Measurements from ENCODE around the gene PBX3. TPM values are rescaled to one million over a fixed set of nuclear protein-coding genes. Genes with fewer than 3 reads are reported as not detected.

Gene PBX3
- total RNA-seq, 2 experiments from 2014 or later = 40.8 to 54.6 TPM

GRCh38 chr9:125890826-125891225 lies 143.7 kb downstream of the PBX3 start:
- Histone ChIP-seq H4K20me1 (ENCODE audit: insufficient read depth, low read length) (peaks cover 13% of the 10 kb centered on the region; the same call in 1 of the 2 replicates), H3K36me3 (ENCODE audit: insufficient read depth, low read length) (no peaks in the 10 kb centered on the region), H3K9me3 (ENCODE audit: low read length) (no peaks in the 10 kb centered on the region), H3K4me3 (ENCODE audit: low read depth, low read length, poor library complexity, severe bottlenecking) (no peak overlapping the region), H3K4me1 (ENCODE audit: insufficient read depth, low read length, poor library complexity, severe bottlenecking) (no peaks in the 10 kb centered on the region), H3K27ac (ENCODE audit: low read depth, low read length, poor library complexity, severe bottlenecking) (no peak overlapping the region), H3K79me2 (ENCODE audit: insufficient read depth, low read depth, low read length) (no peaks in the 10 kb centered on the region), H3K4me2 (ENCODE audit: low read length) (no peak overlapping the region), H2AFZ (ENCODE audit: low read length) (no peak overlapping the region), H3K9me2 (ENCODE audit: insufficient read depth, low read length) (no peaks in the 10 kb centered on the region)
- intact Hi-C loops (cut with micrococcal nuclease; ENCODE audit: unreplicated experiment) = no loop called here
- ChIA-PET CTCF (ENCODE audit: unreplicated experiment) (no interaction called here), POLR2A (no interaction called here)
- DNase-seq (ENCODE audit: low spot score) = no peak
- no peak for TF ChIP-seq CTCF (conservative IDR thresholded peaks at IDR 0.05; ENCODE audit: low read length)
- TF ChIP-seq EZH2phosphoT487 (IDR thresholded peaks at IDR 0.05; ENCODE audit: borderline replicate concordance, low read depth, low read length) = no peak
- no TSS peak for BruUV-seq (replicated peaks)

- ChIA-PET CTCF (ENCODE audit: unreplicated experiment) (no interaction called here), POLR2A (interaction anchor here (0.7 kb wide), 1 partner anchor 20 kb away, joined by 3 read pairs; no protein-coding TSS in a partner anchor)
- Histone ChIP-seq H3K9me2 (ENCODE audit: insufficient read depth, low read length) (no peaks in the 10 kb centered on the region), H3K4me1 (ENCODE audit: insufficient read depth, low read length, poor library complexity, severe bottlenecking) (no peaks in the 10 kb centered on the region), H3K36me3 (ENCODE audit: insufficient read depth, low read length) (no peaks in the 10 kb centered on the region), H3K4me2 (ENCODE audit: low read length) (no peak overlapping the region), H3K9me3 (ENCODE audit: low read length) (no peaks in the 10 kb centered on the region), H3K79me2 (ENCODE audit: insufficient read depth, low read depth, low read length) (no peaks in the 10 kb centered on the region), H3K27ac (ENCODE audit: low read depth, low read length, poor library complexity, severe bottlenecking) (no peak overlapping the region), H3K4me3 (ENCODE audit: low read depth, low read length, poor library complexity, severe bottlenecking) (no peak overlapping the region), H2AFZ (ENCODE audit: low read length) (no peak overlapping the region), H4K20me1 (ENCODE audit: insufficient read depth, low read length) (peaks cover 8% of the 10 kb centered on the region; the same call in 1 of the 2 replicates)
- TF ChIP-seq EZH2phosphoT487 (IDR thresholded peaks at IDR 0.05; ENCODE audit: borderline replicate concordance, low read depth, low read length) (no peak), CTCF (conservative IDR thresholded peaks at IDR 0.05; ENCODE audit: low read length) (no peak)
- no peak for DNase-seq (ENCODE audit: low spot score)
- BruUV-seq (replicated peaks) = no TSS peak
- intact Hi-C loops (cut with micrococcal nuclease; ENCODE audit: unreplicated experiment) = no loop called here
Observed at GRCh38 chr9:125893277-125893676, 146.1 kb downstream of the PBX3 start.

- TF ChIP-seq CTCF (conservative IDR thresholded peaks at IDR 0.05; ENCODE audit: low read length) (no peak), EZH2phosphoT487 (IDR thresholded peaks at IDR 0.05; ENCODE audit: borderline replicate concordance, low read depth, low read length) (no peak)
- no peak for DNase-seq (ENCODE audit: low spot score)
- ChIA-PET POLR2A (interaction anchor here (0.6 kb wide), 1 partner anchor 68 kb away, joined by 4 read pairs; no protein-coding TSS in a partner anchor), CTCF (ENCODE audit: unreplicated experiment) (no interaction called here)
- Histone ChIP-seq H3K4me2 (ENCODE audit: low read length) (no peak overlapping the region), H3K36me3 (ENCODE audit: insufficient read depth, low read length) (no peaks in the 10 kb centered on the region), H3K4me3 (ENCODE audit: low read depth, low read length, poor library complexity, severe bottlenecking) (no peak overlapping the region), H4K20me1 (ENCODE audit: insufficient read depth, low read length) (peaks cover 7% of the 10 kb centered on the region; the same call in 1 of the 2 replicates), H3K79me2 (ENCODE audit: insufficient read depth, low read depth, low read length) (no peaks in the 10 kb centered on the region), H3K9me3 (ENCODE audit: low read length) (no peaks in the 10 kb centered on the region), H3K4me1 (ENCODE audit: insufficient read depth, low read length, poor library complexity, severe bottlenecking) (no peaks in the 10 kb centered on the region), H3K27ac (ENCODE audit: low read depth, low read length, poor library complexity, severe bottlenecking) (no peak overlapping the region), H2AFZ (ENCODE audit: low read length) (no peak overlapping the region), H3K9me2 (ENCODE audit: insufficient read depth, low read length) (no peaks in the 10 kb centered on the region)
- no TSS peak for BruUV-seq (replicated peaks)
- intact Hi-C loops (cut with micrococcal nuclease; ENCODE audit: unreplicated experiment) = no loop called here
Observed at GRCh38 chr9:125894566-125894965, 147.4 kb downstream of the PBX3 start.

Measured in OCI-LY7 (cell line).